Astrocyte (in vitro differentiated cells and primary cell): ENCODE measurements around the gene PATJ. TPM values are rescaled to one million over a fixed set of nuclear protein-coding genes. Genes with fewer than 3 reads are reported as not detected.

Source experiments
- DNase-seq: peaks from one replicate; pipeline ENCODE4 v3.0.0-alpha.2; 2010; ENCODE audit warnings: low read depth
- FAIRE-seq: peaks from 2 replicates; lab custom pipeline; 2011; peaks lifted over from hg19 to GRCh38; lab: Jason Lieb, UNC
- H2AFZ ChIP-seq: 2 replicates; pipeline ENCODE4 v1.6.0; 2012; ENCODE audit warnings: low read depth, low read length, inconsistent platforms
- H3K27ac ChIP-seq: 2 replicates; pipeline ENCODE4 v1.5.1; 2011; ENCODE audit warnings: low read depth, low read length, inconsistent platforms
- H3K27me3 ChIP-seq: 2 replicates; pipeline ENCODE4 v1.6.0; 2011; ENCODE audit warnings: low read length, inconsistent platforms; ENCODE audit not compliant: insufficient read depth
- H3K36me3 ChIP-seq: 2 replicates; pipeline ENCODE4 v1.5.1; 2011; ENCODE audit warnings: low read length, inconsistent platforms; ENCODE audit not compliant: insufficient read depth
- H3K4me1 ChIP-seq: 2 replicates; pipeline ENCODE4 v1.5.1; 2011; ENCODE audit warnings: low read length, inconsistent platforms; ENCODE audit not compliant: insufficient read depth
- H3K4me2 ChIP-seq: 2 replicates; pipeline ENCODE4 v1.6.0; 2012; ENCODE audit warnings: low read length, inconsistent platforms
- H3K4me3 ChIP-seq: 2 replicates; pipeline ENCODE4 v1.5.1; 2011; ENCODE audit warnings: low read depth, mild to moderate bottlenecking, low read length, inconsistent platforms; ENCODE audit not compliant: insufficient read depth
- H3K79me2 ChIP-seq: 2 replicates; pipeline ENCODE4 v1.6.0; 2012; ENCODE audit warnings: mild to moderate bottlenecking, low read length, inconsistent platforms; ENCODE audit not compliant: insufficient read depth
- H3K9ac ChIP-seq: 2 replicates; pipeline ENCODE4 v1.6.0; 2012; ENCODE audit warnings: mild to moderate bottlenecking, low read length, inconsistent platforms
- H3K9me3 ChIP-seq: 2 replicates; pipeline ENCODE4 v1.5.1; 2012; ENCODE audit warnings: low read depth, mild to moderate bottlenecking, low read length, inconsistent platforms; ENCODE audit not compliant: insufficient read depth
- H4K20me1 ChIP-seq: 2 replicates; pipeline ENCODE4 v1.6.0; 2012; ENCODE audit warnings: low read length, inconsistent platforms; ENCODE audit not compliant: insufficient read depth
- H3K27ac Mint-ChIP-seq: one replicate; pipeline ENCODE4 v1.8.0; 2021; ENCODE audit warnings: mild to moderate bottlenecking, mixed read lengths; ENCODE audit not compliant: unreplicated experiment
- H3K27me3 Mint-ChIP-seq: one replicate; pipeline ENCODE4 v1.8.0; 2021; ENCODE audit warnings: low read depth, mixed read lengths; ENCODE audit not compliant: unreplicated experiment
- H3K36me3 Mint-ChIP-seq: one replicate; pipeline ENCODE4 v1.8.0; 2021; ENCODE audit warnings: low read depth, mixed read lengths; ENCODE audit not compliant: unreplicated experiment
- H3K4me1 Mint-ChIP-seq: one replicate; pipeline ENCODE4 v1.8.0; 2021; ENCODE audit warnings: low read depth, mixed read lengths; ENCODE audit not compliant: unreplicated experiment
- H3K4me3 Mint-ChIP-seq: one replicate; pipeline ENCODE4 v1.8.0; 2021; ENCODE audit warnings: mild to moderate bottlenecking, moderate library complexity, mixed read lengths; ENCODE audit not compliant: unreplicated experiment
- H3K9me3 Mint-ChIP-seq: one replicate; pipeline ENCODE4 v1.8.0; 2021; ENCODE audit warnings: mild to moderate bottlenecking, mixed read lengths; ENCODE audit not compliant: unreplicated experiment
- EZH2 ChIP-seq: IDR thresholded peaks from 2 replicates; pipeline ENCODE4 v1.6.1; 2012; ENCODE audit warnings: mild to moderate bottlenecking, low read length, inconsistent platforms; ENCODE audit not compliant: insufficient read depth
- total RNA-seq: library from RNA; stranded (reverse); gene quantifications from 2 replicates; pipeline ENCODE4 v1.2.1, GENCODE V29; 2021
- TF ChIP-seq, protein P1 (sequence below): IDR thresholded peaks from 2 replicates; pipeline ENCODE4 v1.5.1; 2011; ENCODE audit warnings: low read depth, mild to moderate bottlenecking, inconsistent platforms, low read length, moderate library complexity; ENCODE audit not compliant: insufficient read depth

PATJ gene
- total RNA-seq, 1 donor from 2014 or later = 11.0 TPM

- Mint-ChIP-seq H3K27ac (no peak overlapping the region), H3K36me3 (no peaks in the 10 kb centered on the region), H3K4me3 (no peak overlapping the region), H3K27me3 (no peaks in the 10 kb centered on the region), H3K9me3 (no peaks in the 10 kb centered on the region), H3K4me1 (no peaks in the 10 kb centered on the region)
- no peaks in the 10 kb centered on the region for H3K9me3 ChIP-seq
- no peak overlapping the region for H3K4me2 ChIP-seq
- H2AFZ ChIP-seq = no peak overlapping the region
- no peak overlapping the region for H3K9ac ChIP-seq
- H3K4me3 ChIP-seq = no peak overlapping the region
- H3K4me1 ChIP-seq = no peaks in the 10 kb centered on the region
- H3K27ac ChIP-seq = no peak overlapping the region
- no peaks in the 10 kb centered on the region for H4K20me1 ChIP-seq
- TF ChIP-seq, protein P1, sequence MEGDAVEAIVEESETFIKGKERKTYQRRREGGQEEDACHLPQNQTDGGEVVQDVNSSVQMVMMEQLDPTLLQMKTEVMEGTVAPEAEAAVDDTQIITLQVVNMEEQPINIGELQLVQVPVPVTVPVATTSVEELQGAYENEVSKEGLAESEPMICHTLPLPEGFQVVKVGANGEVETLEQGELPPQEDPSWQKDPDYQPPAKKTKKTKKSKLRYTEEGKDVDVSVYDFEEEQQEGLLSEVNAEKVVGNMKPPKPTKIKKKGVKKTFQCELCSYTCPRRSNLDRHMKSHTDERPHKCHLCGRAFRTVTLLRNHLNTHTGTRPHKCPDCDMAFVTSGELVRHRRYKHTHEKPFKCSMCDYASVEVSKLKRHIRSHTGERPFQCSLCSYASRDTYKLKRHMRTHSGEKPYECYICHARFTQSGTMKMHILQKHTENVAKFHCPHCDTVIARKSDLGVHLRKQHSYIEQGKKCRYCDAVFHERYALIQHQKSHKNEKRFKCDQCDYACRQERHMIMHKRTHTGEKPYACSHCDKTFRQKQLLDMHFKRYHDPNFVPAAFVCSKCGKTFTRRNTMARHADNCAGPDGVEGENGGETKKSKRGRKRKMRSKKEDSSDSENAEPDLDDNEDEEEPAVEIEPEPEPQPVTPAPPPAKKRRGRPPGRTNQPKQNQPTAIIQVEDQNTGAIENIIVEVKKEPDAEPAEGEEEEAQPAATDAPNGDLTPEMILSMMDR = no peak
- no peak for TF ChIP-seq EZH2
- no peaks in the 10 kb centered on the region for H3K27me3 ChIP-seq
- FAIRE-seq = peak; percentile 5
- H3K36me3 ChIP-seq = no peaks in the 10 kb centered on the region
- DNase-seq = no peak
- no peaks in the 10 kb centered on the region for H3K79me2 ChIP-seq
These were observed 292.5 kb downstream of the PATJ start for GRCh38 chr1:62034790-62035189.

DNA sequence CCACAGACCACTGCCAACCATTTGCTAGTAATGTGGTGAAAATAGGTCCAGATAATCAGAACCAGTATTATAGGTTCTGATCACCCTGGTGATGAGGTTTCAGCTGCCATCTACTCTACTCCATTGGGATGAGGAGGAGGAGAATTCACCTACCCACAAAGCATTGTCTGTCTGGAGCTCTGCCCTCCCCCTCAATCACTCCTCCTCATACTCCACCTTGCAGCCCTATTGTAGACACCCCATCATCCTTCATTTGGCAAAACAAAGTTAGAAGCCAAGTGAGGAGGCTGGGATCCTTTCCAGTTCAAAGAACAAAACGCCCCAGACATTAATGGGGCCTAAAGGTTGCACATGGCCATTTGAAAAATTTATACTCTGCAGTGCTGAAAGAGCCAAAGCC lies 295.0 kb downstream of the PATJ start:
- Histone ChIP-seq H2AFZ (no peak overlapping the region), H3K4me1 (no peaks in the 10 kb centered on the region), H3K27ac (no peak overlapping the region), H3K27me3 (no peaks in the 10 kb centered on the region), H3K9ac (no peak overlapping the region), H3K4me2 (no peak overlapping the region), H3K36me3 (no peaks in the 10 kb centered on the region), H3K4me3 (no peak overlapping the region), H4K20me1 (no peaks in the 10 kb centered on the region), H3K79me2 (no peaks in the 10 kb centered on the region), H3K9me3 (no peaks in the 10 kb centered on the region)
- DNase-seq = no peak
- Mint-ChIP-seq H3K9me3 (no peaks in the 10 kb centered on the region), H3K4me1 (peaks cover 1% of the 10 kb centered on the region), H3K27ac (no peak overlapping the region), H3K36me3 (no peaks in the 10 kb centered on the region), H3K27me3 (no peaks in the 10 kb centered on the region), H3K4me3 (no peak overlapping the region)
- TF ChIP-seq, protein P1 = no peak
- no peak for TF ChIP-seq EZH2
- no peak for FAIRE-seq

- peaks cover 1% of the 10 kb centered on the region for H3K4me1 Mint-ChIP-seq
- Histone ChIP-seq H3K79me2 (no peaks in the 10 kb centered on the region), H3K9me3 (no peaks in the 10 kb centered on the region), H3K4me3 (no peak overlapping the region), H3K9ac (no peak overlapping the region), H3K36me3 (no peaks in the 10 kb centered on the region), H2AFZ (no peak overlapping the region), H4K20me1 (no peaks in the 10 kb centered on the region), H3K4me2 (no peak overlapping the region), H3K27ac (no peak overlapping the region), H3K4me1 (no peaks in the 10 kb centered on the region), H3K27me3 (no peaks in the 10 kb centered on the region)
- DNase-seq = no peak
- no peak for FAIRE-seq
- TF ChIP-seq EZH2 = no peak
- TF ChIP-seq, protein P1 = no peak
- no peak overlapping the region for H3K27ac Mint-ChIP-seq
- H3K4me3 Mint-ChIP-seq = no peak overlapping the region
- no peaks in the 10 kb centered on the region for H3K36me3 Mint-ChIP-seq
- no peaks in the 10 kb centered on the region for H3K9me3 Mint-ChIP-seq
- no peaks in the 10 kb centered on the region for H3K27me3 Mint-ChIP-seq
These were observed 296.5 kb downstream of the PATJ start for GRCh38 chr1:62038594-62039284.
